Neural cell (in vitro differentiated cells): Measurements from ENCODE around the gene KIF6.

Source experiments
- EP300 ChIP-seq: fragments of 450-650 bp; conservative IDR thresholded peaks from 2 replicates; pipeline ENCODE4 v1.6.1; 2014; ENCODE audit warnings: antibody characterized with exemption, mild to moderate bottlenecking, moderate library complexity; ENCODE audit not compliant: poor library complexity, severe bottlenecking
- EZH2 ChIP-seq: fragments of 200-600, 300-800 bp; shearing (Covaris generic), sonication (generic); IDR thresholded peaks from 2 replicates; pipeline ENCODE4 v1.6.1; 2014; ENCODE audit warnings: antibody characterized with exemption, low read length, borderline replicate concordance, mild to moderate bottlenecking; ENCODE audit not compliant: insufficient read depth, poor library complexity, severe bottlenecking
- RAD21 ChIP-seq: fragments of 450-650 bp; conservative IDR thresholded peaks from 2 replicates; pipeline ENCODE4 v1.6.1; 2014; ENCODE audit warnings: antibody characterized with exemption, mild to moderate bottlenecking, moderate library complexity
- TF ChIP-seq, protein P1 (sequence below): fragments of 450-650 bp; IDR thresholded peaks from 2 replicates; pipeline ENCODE4 v1.5.1; 2014; ENCODE audit warnings: antibody characterized with exemption, mild to moderate bottlenecking, moderate library complexity; ENCODE audit not compliant: poor library complexity, severe bottlenecking

DNA sequence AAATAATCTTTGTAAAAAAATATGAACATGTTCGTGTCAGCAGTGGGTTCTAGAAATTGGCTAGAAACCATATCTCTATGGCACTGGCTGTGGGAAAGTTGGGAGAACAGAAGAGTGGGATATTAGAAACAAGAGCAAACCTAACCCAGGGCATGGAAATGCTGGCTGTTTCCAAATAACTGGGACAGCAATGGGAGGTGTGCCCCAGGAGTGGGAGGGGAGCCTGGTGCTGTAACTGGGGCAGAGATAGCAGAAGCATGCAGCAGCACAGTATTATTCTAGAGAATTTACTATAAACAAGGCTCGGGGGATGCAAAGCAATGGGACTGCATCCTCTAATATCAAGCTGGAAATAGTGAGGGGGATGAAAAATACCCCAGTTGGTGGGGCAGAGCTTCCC is 175.0 kb downstream of the KIF6 start:
- TF ChIP-seq, protein P1, sequence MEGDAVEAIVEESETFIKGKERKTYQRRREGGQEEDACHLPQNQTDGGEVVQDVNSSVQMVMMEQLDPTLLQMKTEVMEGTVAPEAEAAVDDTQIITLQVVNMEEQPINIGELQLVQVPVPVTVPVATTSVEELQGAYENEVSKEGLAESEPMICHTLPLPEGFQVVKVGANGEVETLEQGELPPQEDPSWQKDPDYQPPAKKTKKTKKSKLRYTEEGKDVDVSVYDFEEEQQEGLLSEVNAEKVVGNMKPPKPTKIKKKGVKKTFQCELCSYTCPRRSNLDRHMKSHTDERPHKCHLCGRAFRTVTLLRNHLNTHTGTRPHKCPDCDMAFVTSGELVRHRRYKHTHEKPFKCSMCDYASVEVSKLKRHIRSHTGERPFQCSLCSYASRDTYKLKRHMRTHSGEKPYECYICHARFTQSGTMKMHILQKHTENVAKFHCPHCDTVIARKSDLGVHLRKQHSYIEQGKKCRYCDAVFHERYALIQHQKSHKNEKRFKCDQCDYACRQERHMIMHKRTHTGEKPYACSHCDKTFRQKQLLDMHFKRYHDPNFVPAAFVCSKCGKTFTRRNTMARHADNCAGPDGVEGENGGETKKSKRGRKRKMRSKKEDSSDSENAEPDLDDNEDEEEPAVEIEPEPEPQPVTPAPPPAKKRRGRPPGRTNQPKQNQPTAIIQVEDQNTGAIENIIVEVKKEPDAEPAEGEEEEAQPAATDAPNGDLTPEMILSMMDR, result no peak
- no peak for TF ChIP-seq EP300
- TF ChIP-seq RAD21, result no peak
- no peak for TF ChIP-seq EZH2
